Activated CD8-positive, alpha-beta T cell treated with anti-CD3 and anti-CD28 coated beads, Interleukin-2, amount 10 ng/mL, durations not matched to agents 7 days and 5 days (primary cell): Measurements from ENCODE around the gene BAG5. TPM values are rescaled to one million over a fixed set of nuclear protein-coding genes. Genes with fewer than 3 reads are reported as not detected.

Experiments used
- ATAC-seq: fragments of 150-1000 bp; cut with Tn5 transposase; one replicate; pipeline ENCODE4 v1.10.0; 2021; ENCODE audit warnings: moderate library complexity
- CTCF ChIA-PET: fragments of 350-600 bp; sonication (Branson Sonifier 250); formaldehyde crosslinking; loops from one replicate; lab custom pipeline; 2021; ENCODE audit warnings: antibody characterized with exemption; lab: Charles Lee
- POLR2A ChIA-PET: fragments of 350-600 bp; sonication (Branson Sonifier 250); formaldehyde crosslinking; loops from one replicate; lab custom pipeline; 2021; ENCODE audit warnings: antibody characterized with exemption; lab: Charles Lee
- DNase-seq: peaks from one replicate; pipeline ENCODE4 v3.0.0-alpha.2; 2020
- H3K27ac Mint-ChIP-seq: one replicate; pipeline ENCODE4 v1.8.0; 2021; ENCODE audit warnings: mild to moderate bottlenecking, mixed read lengths
- H3K27me3 Mint-ChIP-seq: one replicate; pipeline ENCODE4 v1.8.0; 2021; ENCODE audit warnings: low read depth, mixed read lengths
- H3K36me3 Mint-ChIP-seq: one replicate; pipeline ENCODE4 v1.8.0; 2021; ENCODE audit warnings: low read depth, mixed read lengths
- H3K4me1 Mint-ChIP-seq: one replicate; pipeline ENCODE4 v1.8.0; 2021; ENCODE audit warnings: low read depth, mixed read lengths
- H3K4me3 Mint-ChIP-seq: one replicate; pipeline ENCODE4 v1.8.0; 2021; ENCODE audit warnings: mild to moderate bottlenecking, mixed read lengths
- H3K9me3 Mint-ChIP-seq: one replicate; pipeline ENCODE4 v1.8.0; 2022; ENCODE audit warnings: mixed read lengths; ENCODE audit not compliant: insufficient read depth
- total RNA-seq, 2 experiments: library from RNA; stranded (reverse); gene quantifications; one replicate each; pipeline ENCODE4 v1.2.3, GENCODE V29; 2021

The BAG5 gene
- total RNA-seq, 2 experiments from 2014 or later, result 31.1 to 33.2 TPM

DNA sequence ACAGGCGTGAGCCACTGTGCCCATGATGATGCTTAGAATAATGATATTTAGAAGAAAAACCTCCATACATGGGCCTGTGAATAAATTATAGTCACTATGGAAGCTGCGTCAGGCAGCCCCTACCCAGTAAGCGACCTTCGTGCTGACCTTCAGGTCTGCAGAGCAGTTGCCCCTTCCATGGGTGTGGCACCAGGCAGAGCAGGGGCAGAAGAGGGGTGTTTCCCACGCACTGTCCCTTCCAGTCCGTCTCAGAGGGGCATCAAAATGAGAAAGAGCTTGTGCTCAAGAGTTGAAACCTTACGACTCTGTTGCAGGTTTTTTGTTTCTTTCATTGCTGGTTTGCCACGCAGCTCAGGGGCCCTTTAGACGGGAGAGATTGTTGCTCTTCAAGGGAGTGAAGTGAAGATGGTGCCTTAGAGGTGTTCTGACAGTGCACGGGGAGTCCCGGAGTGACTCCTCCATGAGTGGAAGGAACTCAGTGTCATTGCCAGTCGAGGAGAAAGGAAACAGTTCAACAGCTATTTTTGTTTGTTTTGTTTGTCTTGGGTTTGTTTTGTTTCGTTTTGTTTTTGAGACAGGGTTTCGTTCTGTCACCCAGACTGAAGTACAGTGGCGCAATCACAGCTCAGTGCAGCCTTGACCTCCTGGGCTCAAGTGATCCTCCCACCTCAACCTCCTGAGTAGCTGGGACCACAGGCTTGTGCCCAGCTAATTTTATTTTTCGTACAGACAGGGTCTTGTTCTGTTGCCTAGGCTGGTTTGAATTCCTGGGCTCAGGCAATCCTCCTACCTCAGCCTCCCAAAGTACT, 53.7 kb downstream of the BAG5 start:
- DNase-seq (no peak), ATAC-seq (no peak)
- ChIA-PET CTCF (interaction anchor here (1.1 to 3.3 kb wide), 3 partner anchors 9 to 13 kb away, joined by 4 to 13 read pairs (median 8); no protein-coding TSS in a partner anchor), POLR2A (no interaction called here)
- Mint-ChIP-seq H3K4me3 (no peak overlapping the region), H3K36me3 (peaks cover 30% of the 10 kb centered on the region), H3K9me3 (no peaks in the 10 kb centered on the region), H3K27ac (no peak overlapping the region), H3K4me1 (no peaks in the 10 kb centered on the region), H3K27me3 (no peaks in the 10 kb centered on the region)

- POLR2A ChIA-PET, result no interaction called here
- DNase-seq (no peak), ATAC-seq (no peak)
- H3K27me3 Mint-ChIP-seq, result no peaks in the 10 kb centered on the region
- CTCF ChIA-PET, result interaction anchor here (3.3 kb wide), 1 partner anchor 11 kb away, joined by 13 read pairs; no protein-coding TSS in a partner anchor
- H3K9me3 Mint-ChIP-seq, result no peaks in the 10 kb centered on the region
- H3K36me3 Mint-ChIP-seq, result peaks cover 38% of the 10 kb centered on the region
- no peak overlapping the region for H3K4me3 Mint-ChIP-seq
- no peak overlapping the region for H3K27ac Mint-ChIP-seq
- no peaks in the 10 kb centered on the region for H3K4me1 Mint-ChIP-seq
Measured at GRCh38 chr14:103507751-103508150, 54.7 kb downstream of the BAG5 start.

Other genes starting within 250 kb of the BAG5 start
- gene EIF5, start 228.4 kb downstream of the BAG5 start, total RNA-seq, result 100 to 1,000 TPM; 240 to 241 TPM
- gene MARK3, start 177.2 kb downstream of the BAG5 start, total RNA-seq, result 10 to 100 TPM; 76.8 to 86.7 TPM
- 1 to 10 TPM; 2.2 to 2.7 TPM for gene CKB, start 39.8 kb downstream of the BAG5 start, total RNA-seq
- gene TRMT61A, start 33.5 kb downstream of the BAG5 start, total RNA-seq, result 1 to 10 TPM; 8.5 to 8.8 TPM
- 10 to 100 TPM; 28.3 to 34.3 TPM for gene COA8, start 303 bp upstream of the BAG5 start, total RNA-seq
- gene KLC1, start 66.6 kb upstream of the BAG5 start, total RNA-seq, result 100 to 1,000 TPM; 137 to 140 TPM
- 10 to 100 TPM; 46.2 to 52.5 TPM for gene XRCC3, start 152.8 kb upstream of the BAG5 start, total RNA-seq
- 10 to 100 TPM; 16.7 to 17.4 TPM for gene ZFYVE21, start 153.2 kb upstream of the BAG5 start, total RNA-seq